Esophagus squamous epithelium (tissue), 5 donors: ENCODE measurements around the gene RABEP2. TPM values are rescaled to one million over a fixed set of nuclear protein-coding genes. Genes with fewer than 3 reads are reported as not detected.
A peak's percentile ranks its signal among the peaks of the same experiment; 100 is the strongest.
"Not testable (repeated sequence)": the region's sequence is repeated elsewhere in the genome, so short reads cannot be mapped to it uniquely, and the experiment has no call there.

Source experiments
- DNase-seq: peaks from one replicate; lab custom pipeline; 2025; lab: John Stamatoyannopoulos, UW
- H3K27ac ChIP-seq, 4 donors: fragments of 200-600 bp; sonication (generic); one replicate each; pipeline ENCODE4 v1.5.1; 2016 to 2019; ENCODE audit warnings: mild to moderate bottlenecking in 1 of 4
- H3K27me3 ChIP-seq, 4 donors: fragments of 200-600 bp; sonication (generic); 1 replicate in 3 of 4; 2 replicates in 1 of 4; pipeline versions ENCODE4 v1.5.1 to v1.6.0; 2017 to 2021; ENCODE audit warnings: antibody characterized with exemption in 1 of 4
- H3K36me3 ChIP-seq, 3 donors: fragments of 200-600 bp; sonication (generic); one replicate each; pipeline ENCODE4 v1.5.1; 2016 to 2019
- H3K4me1 ChIP-seq, 3 donors: fragments of 200-600 bp; sonication (generic); one replicate each; pipeline ENCODE4 v1.5.1; 2017 to 2019
- H3K4me3 ChIP-seq, 4 donors: fragments of 200-600 bp; sonication (generic); 1 replicate in 3 of 4; 2 replicates in 1 of 4; pipeline ENCODE4 v1.5.1; 2016 to 2019; ENCODE audit warnings: mild to moderate bottlenecking in 2 of 4, moderate library complexity in 1 of 4
- H3K9me3 ChIP-seq, 3 donors: fragments of 200-600 bp; sonication (generic); one replicate each; pipeline ENCODE4 v1.5.1; 2016 to 2019
- CTCF ChIP-seq, 6 experiments: fragments of 450-650 bp in 4 of 6; fragments of 200-600 bp in 2 of 6; sonication (generic) in 2 of 6; IDR thresholded peaks; one replicate each; pipeline ENCODE4 v1.5.1; 2016 to 2019; ENCODE audit warnings: antibody characterized with exemption in 6 of 6, mild to moderate bottlenecking in 4 of 6, moderate library complexity in 4 of 6
- POLR2A ChIP-seq, 4 donors: fragments of 450-650 bp; IDR thresholded peaks; one replicate each; pipeline ENCODE4 v1.6.1; 2017; ENCODE audit warnings: antibody characterized with exemption in 4 of 4, mild to moderate bottlenecking in 4 of 4, moderate library complexity in 3 of 4
- WGBS, 2 donors: methylation state at CpG; one replicate each; pipeline ENCODE4 v1.1.5; 2018; 5-methylcytosine and 5-hydroxymethylcytosine counted together
- intact Hi-C: fragments of 100-400 bp; cut with DNase I; formaldehyde crosslinking; loops from one replicate; pipeline ENCODE4 v1.15.0; 2022
- total RNA-seq, 4 donors: library from RNA; depleted of rRNA; stranded (reverse); fragments of >200 nt; gene quantifications; one replicate each; pipeline ENCODE4 v1.1.0, GENCODE V29; 2016
- donor health status: DM: yes; HTN: yes; CAD: no.

The RABEP2 gene
- 10 to 100 TPM; 28.7 to 47.2 (median 37.2) TPM for total RNA-seq

- WGBS, 2 donors: 1 to 2% methylated on average over 17 to 18 of the region's 66 CpGs
- peak within 1 kb of the TSS; percentile 54 to 95 (median 72) for H3K4me3 ChIP-seq
- DNase-seq: peak; percentile 80
- no peaks in the 10 kb centered on the region for H3K9me3 ChIP-seq
- intact Hi-C loops: no loop called here
- peak in 1 of 4 donors; percentile 68 for TF ChIP-seq POLR2A (IDR thresholded peaks at IDR 0.05)
- TF ChIP-seq CTCF (IDR thresholded peaks at IDR 0.05): no peak
- H3K27me3 ChIP-seq: no peaks in the 10 kb centered on the region
- peak within 1 kb of the TSS; percentile 90 to 99 (median 96) for H3K27ac ChIP-seq
- peaks cover 0 to 27% (median under 1%) of the 10 kb centered on the region in 3 donors for H3K36me3 ChIP-seq
- peaks cover 10 to 28% (median 15%) of the 10 kb centered on the region in 3 donors for H3K4me1 ChIP-seq
Observed at GRCh38 chr16:28924762-28925385, at the start of gene RABEP2. Gene RABEP2 (minus strand): TSS chr16:28925238. CDS start chr16:28925163, 75 bp downstream.

- H3K4me3 ChIP-seq: peak within 1 kb of the TSS; percentile 75 to 85 (median 80)
- no peaks in the 10 kb centered on the region for H3K9me3 ChIP-seq
- H3K27ac ChIP-seq: peak within 1 kb of the TSS; percentile 58 to 82 (median 75)
- no peaks in the 10 kb centered on the region for H3K27me3 ChIP-seq
- DNase-seq: peak; percentile 89
- intact Hi-C loops: no loop called here
- TF ChIP-seq CTCF (IDR thresholded peaks at IDR 0.05): peak in 1 of 6 experiments; percentile 46
- peak in 3 of 4 donors; percentile 14 to 48 (median 39) for TF ChIP-seq POLR2A (IDR thresholded peaks at IDR 0.05)
- H3K36me3 ChIP-seq: peaks cover 3 to 20% (median 16%) of the 10 kb centered on the region in 3 donors
- 0% methylated on average over 12 to 16 of the region's 60 CpGs for WGBS, 2 donors
- H3K4me1 ChIP-seq: peaks cover 8 to 32% (median 13%) of the 10 kb centered on the region in 3 donors
Observed at GRCh38 chr16:28974437-28975157, 49.6 kb upstream of the RABEP2 start, which contains the start of gene SPNS1. Gene SPNS1 (plus strand): TSS chr16:28974778. CDS start chr16:28975152, 374 bp downstream.

- Histone ChIP-seq H3K27ac (peak overlapping the region; percentile 58 to 82 (median 75)), H3K27me3 (no peaks in the 10 kb centered on the region), H3K36me3 (peaks cover 3 to 15% (median 11%) of the 10 kb centered on the region in 3 donors), H3K4me1 (peaks cover 8 to 32% (median 13%) of the 10 kb centered on the region in 3 donors), H3K9me3 (no peaks in the 10 kb centered on the region), H3K4me3 (peak overlapping the region; percentile 75 to 85 (median 80))
- no peak for TF ChIP-seq POLR2A (IDR thresholded peaks at IDR 0.05)
- peak in 5 of 6 experiments; percentile 18 to 54 (median 44) for TF ChIP-seq CTCF (IDR thresholded peaks at IDR 0.05)
- intact Hi-C loops: no loop called here
- DNase-seq: no peak
- 0% methylated on average over 15 to 16 of the region's 17 CpGs for WGBS, 2 donors
Observed at GRCh38 chr16:28974007-28974436, 49.0 kb upstream of the RABEP2 start.

- H3K4me1 ChIP-seq: peaks cover 0 to 13% (median 0%) of the 10 kb centered on the region in 3 donors
- H3K9me3 ChIP-seq, H3K27me3 ChIP-seq, H3K4me3 ChIP-seq, intact Hi-C loops, H3K27ac ChIP-seq, DNase-seq: not testable (repeated sequence)
- 82 to 89% methylated on average over 2 of the region's 2 CpGs for WGBS, 2 donors
- H3K36me3 ChIP-seq: peaks cover 0 to 15% (median 0%) of the 10 kb centered on the region in 3 donors
Observed at GRCh38 chr16:28969696-28970095, 44.7 kb upstream of the RABEP2 start.

GRCh38 chr16:28967156-28967555 is 42.1 kb upstream of the RABEP2 start:
- TF ChIP-seq POLR2A (IDR thresholded peaks at IDR 0.05): no peak
- TF ChIP-seq CTCF (IDR thresholded peaks at IDR 0.05): no peak
- intact Hi-C loops: no loop called here
- no peaks in the 10 kb centered on the region for H3K9me3 ChIP-seq
- H3K4me3 ChIP-seq: no peak overlapping the region
- H3K27me3 ChIP-seq: no peaks in the 10 kb centered on the region
- 82 to 85% methylated on average over 4 of the region's 4 CpGs for WGBS, 2 donors
- peaks cover 0 to 41% (median 16%) of the 10 kb centered on the region in 3 donors for H3K36me3 ChIP-seq
- no peak overlapping the region for H3K27ac ChIP-seq
- no peak for DNase-seq
- no peaks in the 10 kb centered on the region for H3K4me1 ChIP-seq
